ENCODE data around the gene IL10RB. TPM values are rescaled to one million over a fixed set of nuclear protein-coding genes. Genes with fewer than 3 reads are reported as not detected.

IL10RB gene
- total RNA-seq, 1 experiment from 2014 or later: 3.1 TPM

DNA sequence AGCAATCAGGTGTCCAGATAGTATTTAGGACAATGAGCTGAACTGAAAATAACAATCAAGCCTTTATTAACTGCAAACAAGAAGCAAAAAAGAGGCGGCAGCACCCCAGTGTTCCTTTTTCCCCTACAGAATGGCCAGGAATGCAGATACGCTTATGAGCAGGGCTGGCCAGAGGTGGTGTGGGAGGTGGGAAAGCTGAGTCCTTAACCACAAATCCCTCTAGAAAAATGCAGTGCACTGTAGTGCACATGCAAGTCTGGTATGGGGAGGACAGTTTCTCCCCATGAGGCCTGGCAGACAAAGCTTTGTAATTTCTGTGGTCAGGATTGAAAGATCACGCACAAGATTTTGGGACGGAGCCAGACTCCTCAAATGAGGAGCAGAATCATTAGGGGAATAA, 47.9 kb downstream of the IL10RB start:
- no peak overlapping the region for H3K27ac Mint-ChIP-seq

More for the DNA sequence above, 47.9 kb downstream of the IL10RB start:
- no peak overlapping the region for H3K18ac ChIP-seq (ENCODE audit: insufficient read length, low read depth, low read length)
- no peak overlapping the region for H3T11ph ChIP-seq (ENCODE audit: low read length)
- H3K4ac ChIP-seq (ENCODE audit: low read depth, low read length): no peak overlapping the region
- no peak overlapping the region for H2BK5ac ChIP-seq (ENCODE audit: insufficient read length, low read length)
- H4K20me1 ChIP-seq (ENCODE audit: control insufficient read depth, insufficient read depth, insufficient read length): no peaks in the 10 kb centered on the region
- H3K79me1 ChIP-seq (ENCODE audit: insufficient read depth, low read depth, low read length, poor library complexity, severe bottlenecking): no peaks in the 10 kb centered on the region
- H3K9ac ChIP-seq (ENCODE audit: extremely low read depth, insufficient read length, low read length): no peak overlapping the region
- no peak overlapping the region for H3K14ac ChIP-seq (ENCODE audit: insufficient read depth, low read length)
- Mint-ChIP-seq H3K27me3 (ENCODE audit: low read depth) (peaks cover 6% of the 10 kb centered on the region), H3K36me3 (ENCODE audit: insufficient read depth in 1 of 3, low read depth in 3 of 3) (no peaks in the 10 kb centered on the region), H3K4me1 (no peaks in the 10 kb centered on the region), H3K9me3 (peaks cover 0 to 2% of the 10 kb centered on the region in 2 experiments; a peak in 1 of 5 replicates), H3K4me3 (no peak overlapping the region)
- no peak overlapping the region for H2AK5ac ChIP-seq (ENCODE audit: insufficient read length, low read length)
- H3K23me2 ChIP-seq (ENCODE audit: insufficient read length, low read depth, low read length, poor library complexity, severe bottlenecking): no peaks in the 10 kb centered on the region
- TF ChIP-seq CTCF (conservative IDR thresholded peaks at IDR 0.05): no peak
- H3K27me3 ChIP-seq (ENCODE audit: insufficient read depth, low read length): no peaks in the 10 kb centered on the region
- H2BK120ac ChIP-seq (ENCODE audit: low read depth, low read length, poor library complexity, severe bottlenecking): no peak overlapping the region
- no peak overlapping the region for H3K4me2 ChIP-seq (ENCODE audit: insufficient read depth, insufficient read length, low read length)
- no peak overlapping the region for H2BK20ac ChIP-seq (ENCODE audit: low read depth, low read length, poor library complexity, severe bottlenecking)
- H3K79me2 ChIP-seq (ENCODE audit: insufficient read depth, low read length): no peaks in the 10 kb centered on the region
- no peak overlapping the region for H3K56ac ChIP-seq (ENCODE audit: insufficient read length, low read depth, low read length)
- H2AFZ ChIP-seq (ENCODE audit: low read length): no peak overlapping the region
- H4K5ac ChIP-seq (ENCODE audit: insufficient read length, low read depth, low read length): no peak overlapping the region
- H3K9me3 ChIP-seq (ENCODE audit: control insufficient read depth, low read depth, low read length): no peaks in the 10 kb centered on the region
- no peak overlapping the region for H2BK12ac ChIP-seq (ENCODE audit: insufficient read length, low read depth, low read length)
- H2BK15ac ChIP-seq (ENCODE audit: low read depth, low read length): no peak overlapping the region
- no peak overlapping the region for H4K8ac ChIP-seq (replicated peaks; ENCODE audit: insufficient read length, low read depth, low read length)
- H3K23ac ChIP-seq (ENCODE audit: insufficient read length, low read depth, low read length): no peak overlapping the region
- no peak overlapping the region for H4K91ac ChIP-seq (ENCODE audit: insufficient read length, low read depth, low read length)
- H3K4me1 ChIP-seq (ENCODE audit: insufficient read depth, low read length): no peaks in the 10 kb centered on the region
- DNase-seq: no peak
- H3K27ac ChIP-seq (ENCODE audit: insufficient read length, low read depth, low read length): no peak overlapping the region
- WGBS (ENCODE audit: extremely low coverage, insufficient read length, low lambda C conversion rate): no CpG with 5 or more reads among the region's 4 CpGs

All from H9 (cell line).